ENCODE measurements around the gene GABRA6.

The GABRA6 gene

GRCh38 chr5:161740433-161740832, 54.9 kb downstream of the GABRA6 start:
- DNase-seq (ENCODE audit: low read depth), result no peak
- in situ Hi-C loops (cut with HindIII; ENCODE audit: low sequenced_read_pairs), result no loop called here
- no peak overlapping the region for H3K4me3 ChIP-seq (ENCODE audit: low read depth, low read length)
- TF ChIP-seq CTCF (IDR thresholded peaks at IDR 0.05; ENCODE audit: low read depth, low read length, missing control alignments), result no peak

GRCh38 chr5:161744276-161744675, 58.8 kb downstream of the GABRA6 start:
- H3K4me3 ChIP-seq (ENCODE audit: low read depth, low read length), result no peak overlapping the region
- TF ChIP-seq CTCF (IDR thresholded peaks at IDR 0.05; ENCODE audit: low read depth, low read length, missing control alignments), result no peak
- in situ Hi-C loops (cut with HindIII; ENCODE audit: low sequenced_read_pairs), result no loop called here
- no peak for DNase-seq (ENCODE audit: low read depth)

- in situ Hi-C loops (cut with HindIII; ENCODE audit: low sequenced_read_pairs), result no loop called here
- no peak overlapping the region for H3K4me3 ChIP-seq (ENCODE audit: low read depth, low read length)
- no peak for DNase-seq (ENCODE audit: low read depth)
- no peak for TF ChIP-seq CTCF (IDR thresholded peaks at IDR 0.05; ENCODE audit: low read depth, low read length, missing control alignments)
These were observed 59.9 kb downstream of the GABRA6 start for GRCh38 chr5:161745392-161745791.

- no peak overlapping the region for H3K4me3 ChIP-seq (ENCODE audit: low read depth, low read length)
- TF ChIP-seq CTCF (IDR thresholded peaks at IDR 0.05; ENCODE audit: low read depth, low read length, missing control alignments), result no peak
- in situ Hi-C loops (cut with HindIII; ENCODE audit: low sequenced_read_pairs), result no loop called here
- DNase-seq (ENCODE audit: low read depth), result no peak
These were observed 65.7 kb downstream of the GABRA6 start for GRCh38 chr5:161751265-161751664.

Measured in astrocyte of the cerebellum (primary cell).